HG03575 (cell line): ENCODE data around the gene POLR2F.
"Not testable (repeated sequence)": the region's sequence is repeated elsewhere in the genome, so short reads cannot be mapped to it uniquely, and the experiment has no call there.

ENCODE experiments used
- ATAC-seq: cut with Tn5 transposase; IDR thresholded peaks from one replicate; pipeline ENCODE4 v1.9.1; 2021; ENCODE audit not compliant: unreplicated experiment, insufficient number of reproducible peaks, low FRiP score; ENCODE audit errors: extremely low read depth

The POLR2F gene

DNA sequence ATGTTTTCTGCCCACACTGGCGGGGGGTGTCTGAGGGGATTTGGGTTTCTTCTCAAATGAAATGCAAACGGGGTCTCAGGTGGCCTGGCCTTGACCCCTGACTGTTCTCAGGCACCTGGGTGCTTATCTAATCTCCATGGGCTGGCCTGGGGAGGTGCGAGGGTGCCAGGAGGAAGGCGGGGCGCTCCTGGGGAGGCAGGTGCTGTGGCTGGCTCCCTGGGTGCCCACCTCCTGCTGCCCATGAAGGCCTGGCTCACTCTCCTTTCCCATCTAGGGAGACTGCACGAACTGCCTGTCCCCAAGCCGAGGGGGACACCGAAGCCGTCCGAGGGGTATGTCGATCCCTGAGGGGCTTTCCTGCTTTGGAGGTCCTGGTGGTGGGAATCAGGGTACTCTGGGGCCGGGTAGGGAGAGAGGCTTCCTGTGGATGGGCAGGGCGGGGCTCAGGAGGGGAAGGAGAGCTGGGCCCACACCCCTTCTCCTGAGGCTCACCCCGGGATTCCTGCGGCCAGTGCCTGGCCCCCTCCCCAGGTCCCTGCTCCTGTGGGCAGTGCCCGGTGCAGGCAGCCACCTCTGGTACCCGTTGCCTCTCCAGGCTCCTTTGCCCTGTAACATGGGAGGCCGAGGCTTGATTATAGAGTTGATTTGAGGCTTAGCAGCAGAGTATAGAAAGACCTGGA, 29.0 kb upstream of the POLR2F start:
- no peak for ATAC-seq

GRCh38 chr22:37925330-37925729, 28.2 kb upstream of the POLR2F start:
- no peak for ATAC-seq

- ATAC-seq: no peak
Measured at GRCh38 chr22:37925767-37926166, 27.7 kb upstream of the POLR2F start.

GRCh38 chr22:37926358-37926757, 27.1 kb upstream of the POLR2F start:
- ATAC-seq: no peak

DNA sequence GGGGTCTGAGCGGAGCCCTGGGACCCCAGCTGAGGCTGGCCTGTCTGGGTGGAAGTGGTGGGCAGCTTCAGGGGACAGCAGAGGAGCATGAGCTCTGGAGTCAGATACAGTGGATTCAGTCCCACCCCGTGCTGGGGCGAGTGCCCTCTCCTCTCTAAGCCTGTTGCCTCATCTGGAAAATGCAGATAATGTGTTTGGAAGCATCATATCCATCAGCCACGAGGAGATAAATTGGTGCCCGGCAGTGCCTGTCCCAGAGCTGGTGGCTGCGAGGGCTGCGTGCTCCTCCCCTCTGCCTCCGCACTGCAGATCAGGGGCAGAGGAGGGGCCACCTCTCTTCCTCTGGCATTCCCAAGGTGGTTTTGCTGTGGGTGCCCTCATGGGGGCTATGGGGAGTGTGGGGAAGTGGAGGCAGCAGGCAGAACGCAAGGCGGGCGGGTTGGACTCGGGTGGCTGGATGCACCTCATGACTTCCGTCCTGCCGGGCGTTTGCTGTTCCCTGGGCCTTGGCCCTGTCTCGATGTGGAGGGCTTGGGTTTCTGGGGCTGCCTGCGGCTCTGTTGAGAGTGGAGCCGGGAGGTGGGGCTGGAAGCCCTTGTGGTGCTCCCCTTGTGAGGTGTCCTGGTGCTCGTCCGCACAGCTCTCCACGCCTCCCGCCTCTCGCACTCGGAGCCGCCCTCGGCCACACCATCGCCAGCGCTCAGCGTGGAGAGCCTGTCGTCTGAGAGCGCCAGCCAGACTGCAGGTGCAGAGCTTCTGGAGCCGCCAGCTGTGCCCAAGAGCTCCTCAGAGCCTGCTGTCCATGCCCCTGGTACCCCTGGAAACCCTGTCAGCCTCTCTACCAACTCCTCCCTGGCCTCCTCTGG, 26.5 kb upstream of the POLR2F start:
- no peak for ATAC-seq

- ATAC-seq: no peak
Measured at GRCh38 chr22:37927637-37927936, 25.9 kb upstream of the POLR2F start.

GRCh38 chr22:37929390-37929789, 24.1 kb upstream of the POLR2F start:
- no peak for ATAC-seq

GRCh38 chr22:37930270-37930951, 23.1 kb upstream of the POLR2F start:
- ATAC-seq: no peak

DNA sequence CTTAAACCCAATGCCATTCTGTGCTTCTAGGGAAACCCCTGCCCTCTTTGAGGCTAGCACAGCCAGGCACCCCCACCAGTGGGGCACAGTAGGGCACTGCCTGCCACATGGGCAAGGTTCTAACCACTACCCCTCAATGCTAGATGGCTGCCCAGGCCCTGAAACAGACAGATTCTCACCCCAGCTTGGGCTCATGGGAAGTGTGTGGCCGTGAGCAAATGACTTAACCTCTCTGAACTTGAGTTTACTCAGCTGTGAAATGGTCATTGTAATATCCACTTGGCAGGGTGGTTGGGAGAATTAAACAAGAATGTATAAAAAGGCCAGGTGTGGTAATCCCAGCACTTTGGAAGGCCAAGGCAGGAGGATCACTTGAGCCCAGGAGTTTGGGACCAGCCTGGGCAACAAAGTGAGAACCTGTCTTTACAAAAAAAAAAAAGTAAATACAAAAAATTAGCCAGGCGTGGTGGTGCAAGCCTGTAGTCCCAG, 22.5 kb upstream of the POLR2F start:
- no peak for ATAC-seq

GRCh38 chr22:37931893-37932389, 21.6 kb upstream of the POLR2F start:
- ATAC-seq: no peak

GRCh38 chr22:37932401-37932800, 21.1 kb upstream of the POLR2F start:
- no peak for ATAC-seq

DNA sequence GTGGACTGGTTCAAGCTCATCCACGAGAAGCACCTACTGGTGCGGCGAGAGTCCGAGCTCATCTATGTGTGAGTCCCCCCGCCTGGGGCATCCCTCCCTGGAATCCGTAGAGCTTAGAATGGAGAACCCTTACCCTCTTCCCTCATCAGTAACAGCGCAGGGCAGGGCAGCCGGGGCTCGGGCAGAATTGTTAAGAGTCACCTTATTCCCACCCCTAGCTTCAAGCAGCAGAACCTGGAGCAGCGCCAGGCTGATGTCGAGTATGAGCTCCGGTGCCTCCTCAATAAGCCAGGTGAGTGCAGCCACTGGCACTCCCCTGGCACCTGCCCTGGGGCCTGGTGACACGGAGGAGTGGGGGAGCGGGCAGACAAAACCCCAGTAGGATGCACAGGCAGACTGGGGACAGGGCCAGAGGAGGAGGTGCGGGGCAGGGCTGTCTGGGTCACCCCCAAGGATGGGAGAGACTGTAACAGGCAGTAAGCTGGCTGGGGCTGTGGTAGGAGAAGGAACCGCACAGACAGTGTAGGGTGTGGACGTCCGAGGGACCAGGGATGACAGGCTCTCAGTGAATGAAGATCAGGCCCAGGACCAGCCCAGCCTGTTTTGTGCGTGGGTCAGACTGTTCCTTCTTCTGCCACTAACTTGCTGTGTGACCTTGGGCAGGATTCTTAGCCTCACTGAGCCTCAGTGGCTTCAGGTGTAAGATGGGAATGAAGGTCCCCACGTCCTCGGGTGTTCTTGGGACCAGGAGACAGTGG, 20.5 kb upstream of the POLR2F start:
- no peak for ATAC-seq

GRCh38 chr22:37933711-37934376, 19.7 kb upstream of the POLR2F start:
- ATAC-seq: no peak

DNA sequence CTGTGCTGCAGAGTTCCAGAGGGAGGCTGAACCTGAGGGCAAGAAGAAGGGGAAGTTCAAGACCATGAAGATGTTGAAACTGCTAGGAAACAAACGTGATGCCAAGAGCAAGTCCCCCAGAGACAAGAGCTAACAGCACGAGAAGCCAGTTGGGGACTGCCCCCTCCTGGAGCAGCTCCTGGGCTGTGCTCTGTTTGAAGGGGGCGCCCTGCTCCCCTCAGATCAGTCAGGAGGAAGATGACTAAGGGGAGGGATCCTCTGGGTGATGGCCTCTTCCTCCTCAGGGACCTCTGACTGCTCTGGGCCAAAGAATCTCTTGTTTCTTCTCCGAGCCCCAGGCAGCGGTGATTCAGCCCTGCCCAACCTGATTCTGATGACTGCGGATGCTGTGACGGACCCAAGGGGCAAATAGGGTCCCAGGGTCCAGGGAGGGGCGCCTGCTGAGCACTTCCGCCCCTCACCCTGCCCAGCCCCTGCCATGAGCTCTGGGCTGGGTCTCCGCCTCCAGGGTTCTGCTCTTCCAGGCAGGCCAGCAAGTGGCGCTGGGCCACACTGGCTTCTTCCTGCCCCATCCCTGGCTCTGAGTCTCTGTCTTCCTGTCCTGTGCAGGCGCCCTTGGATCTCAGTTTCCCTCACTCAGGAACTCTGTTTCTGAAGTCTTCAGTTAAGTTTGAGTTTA, 12.7 kb upstream of the POLR2F start:
- no peak for ATAC-seq

GRCh38 chr22:37942133-37942532, 11.4 kb upstream of the POLR2F start:
- no peak for ATAC-seq

DNA sequence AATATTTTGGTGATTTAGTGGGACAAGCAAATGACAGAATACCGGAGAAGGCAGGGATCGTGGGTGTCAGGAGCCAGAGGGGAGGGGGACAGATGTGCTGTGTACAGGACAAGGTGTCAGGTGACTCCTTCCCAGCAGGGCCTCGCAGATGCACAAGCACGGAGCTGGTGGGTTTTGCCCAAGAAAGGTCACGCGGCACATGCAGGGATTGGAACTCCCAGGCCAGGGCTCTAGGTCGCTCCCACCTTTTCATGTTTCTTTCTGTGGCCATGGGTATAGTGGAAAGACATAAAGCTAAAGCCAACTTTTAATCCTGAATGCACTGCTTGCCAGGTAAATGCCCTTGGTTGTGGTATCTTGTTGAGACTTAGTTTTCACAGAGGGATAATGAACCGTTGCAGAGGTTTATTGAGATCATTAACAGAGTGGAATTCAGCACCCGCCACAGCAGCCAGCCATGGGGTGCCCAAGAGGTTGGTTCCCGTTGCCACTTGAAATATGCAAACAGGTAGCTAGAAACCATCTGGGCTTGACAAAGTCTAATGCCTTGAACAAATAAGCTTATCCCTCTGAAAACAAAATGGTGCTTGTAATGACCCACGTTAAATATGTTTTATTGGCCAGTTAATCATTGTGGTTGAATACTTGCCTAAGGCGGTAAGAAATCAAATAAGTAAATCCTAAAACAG, 10.2 kb upstream of the POLR2F start:
- ATAC-seq: no peak

DNA sequence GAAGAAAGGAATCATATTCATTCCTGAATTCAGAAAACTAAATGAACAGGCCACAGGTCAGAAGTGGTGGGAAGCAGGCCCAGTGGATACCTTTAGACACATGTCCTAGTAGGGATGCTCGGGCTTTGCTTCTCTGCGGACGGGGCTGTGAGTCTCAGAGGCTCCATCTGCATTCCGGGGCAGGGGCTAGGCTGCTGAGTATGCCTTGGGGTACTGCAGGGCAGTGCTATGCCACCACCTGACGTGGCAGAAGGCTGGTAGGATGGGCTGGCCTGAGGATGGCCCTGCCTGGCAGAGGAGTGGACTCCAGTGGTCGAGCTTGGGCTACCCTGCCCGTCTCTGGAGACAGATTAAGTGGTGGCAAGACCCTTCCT, 9.7 kb upstream of the POLR2F start:
- ATAC-seq: no peak

DNA sequence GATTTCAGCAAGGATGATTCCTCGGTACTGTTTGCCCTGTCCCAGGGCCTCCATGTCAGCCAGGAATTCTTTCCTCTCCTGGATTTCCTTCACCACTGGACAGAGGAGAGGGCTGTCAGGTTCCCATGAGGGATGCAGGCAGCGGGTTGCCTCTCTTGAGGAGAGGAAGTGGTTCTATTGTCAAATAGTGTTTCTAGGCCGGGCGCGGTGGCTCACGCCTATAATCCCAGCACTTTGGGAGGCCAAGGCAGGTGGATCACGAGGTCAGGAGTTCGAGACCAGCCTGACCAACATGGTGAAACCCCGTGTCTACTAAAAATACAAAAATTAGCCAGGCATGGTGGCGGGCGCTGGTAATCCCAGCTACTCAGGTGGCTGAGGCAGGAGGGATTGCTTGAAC, 9.1 kb upstream of the POLR2F start:
- not testable (repeated sequence) for ATAC-seq
